ENCODE measurements around the gene CYP27B1. TPM values are rescaled to one million over a fixed set of nuclear protein-coding genes. Genes with fewer than 3 reads are reported as not detected.

Gene CYP27B1
- total and polyA plus RNA-seq, 3 donors from 2014 or later = 2.2 to 30.2 (median 3.9) TPM

GRCh38 chr12:57741844-57742738, 24.8 kb downstream of the CYP27B1 start:
- Histone ChIP-seq H3K4me3 (no peak overlapping the region), H3K27ac (no peak overlapping the region)

DNA sequence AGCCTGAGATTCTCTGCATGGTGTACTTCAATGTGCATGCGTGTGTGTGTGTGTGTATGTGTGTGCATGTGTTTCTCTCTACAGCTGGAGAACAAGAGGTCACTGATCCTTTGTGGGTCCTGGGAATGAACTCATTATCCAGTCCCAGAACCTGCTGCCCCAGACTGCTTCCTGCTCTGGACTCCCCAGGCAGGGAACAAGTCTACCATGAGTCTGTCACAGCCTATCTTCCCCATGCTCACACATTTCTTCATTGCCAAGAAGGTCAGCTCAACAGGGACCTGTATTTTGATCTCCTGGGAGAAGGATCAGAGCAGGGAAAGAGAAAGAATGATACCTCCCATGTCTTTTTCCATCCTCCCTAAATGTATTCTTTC, 25.5 kb downstream of the CYP27B1 start:
- intact Hi-C loops (cut with DNase I; ENCODE audit: low total_unique reads) = no loop called here
- no peak for TF ChIP-seq POLR2A (IDR thresholded peaks at IDR 0.05)
- TF ChIP-seq CTCF (IDR thresholded peaks at IDR 0.05) = no peak
- Histone ChIP-seq H3K4me1 (peaks cover 19% of the 10 kb centered on the region), H3K4me3 (no peak overlapping the region), H3K27me3 (no peaks in the 10 kb centered on the region), H3K9me3 (no peaks in the 10 kb centered on the region), H3K27ac (no peak overlapping the region), H3K36me3 (ENCODE audit: low read depth, missing control alignments) (no peaks in the 10 kb centered on the region)
- DNase-seq = no peak
- 60 to 63% methylated on average over 1 of the region's 1 CpG for WGBS, 2 donors

More at GRCh38 chr12:57741844-57742738, 24.8 kb downstream of the CYP27B1 start:
- no peak for DNase-seq
- no peaks in the 10 kb centered on the region for H3K36me3 ChIP-seq (ENCODE audit: low read depth, missing control alignments)
- TF ChIP-seq POLR2A (IDR thresholded peaks at IDR 0.05) = no peak
- no peak for TF ChIP-seq CTCF (IDR thresholded peaks at IDR 0.05)
- intact Hi-C loops (cut with DNase I; ENCODE audit: low total_unique reads) = no loop called here
- WGBS, 2 donors = 67 to 80% methylated on average over 13 to 14 of the region's 14 CpGs
- no peaks in the 10 kb centered on the region for H3K27me3 ChIP-seq
- H3K9me3 ChIP-seq = no peaks in the 10 kb centered on the region
- H3K4me1 ChIP-seq = peaks cover 18% of the 10 kb centered on the region

GRCh38 chr12:57740656-57741412, 26.0 kb downstream of the CYP27B1 start:
- intact Hi-C loops (cut with DNase I; ENCODE audit: low total_unique reads) = no loop called here
- no peak for DNase-seq
- Histone ChIP-seq H3K4me3 (no peak overlapping the region), H3K27ac (no peak overlapping the region), H3K27me3 (no peaks in the 10 kb centered on the region), H3K4me1 (peaks cover 19% of the 10 kb centered on the region), H3K36me3 (ENCODE audit: low read depth, missing control alignments) (no peaks in the 10 kb centered on the region), H3K9me3 (no peaks in the 10 kb centered on the region)
- TF ChIP-seq CTCF (IDR thresholded peaks at IDR 0.05) = no peak
- TF ChIP-seq POLR2A (IDR thresholded peaks at IDR 0.05) = no peak
- 62 to 72% methylated on average over 5 of the region's 5 CpGs for WGBS, 2 donors

GRCh38 chr12:57739914-57740538, 26.9 kb downstream of the CYP27B1 start:
- H3K27me3 ChIP-seq = no peaks in the 10 kb centered on the region

More at GRCh38 chr12:57739914-57740538, 26.9 kb downstream of the CYP27B1 start:
- Histone ChIP-seq H3K4me3 (no peak overlapping the region), H3K27ac (no peak overlapping the region), H3K4me1 (peaks cover 15% of the 10 kb centered on the region), H3K36me3 (ENCODE audit: low read depth, missing control alignments) (no peaks in the 10 kb centered on the region), H3K9me3 (no peaks in the 10 kb centered on the region)
- intact Hi-C loops (cut with DNase I; ENCODE audit: low total_unique reads) = no loop called here
- WGBS, 2 donors = 66 to 69% methylated on average over 8 to 10 of the region's 10 CpGs
- no peak for DNase-seq
- no peak for TF ChIP-seq POLR2A (IDR thresholded peaks at IDR 0.05)
- TF ChIP-seq CTCF (IDR thresholded peaks at IDR 0.05) = no peak
